GM19238 (cell line): Measurements from ENCODE around the gene ING3.
A peak's percentile ranks its signal among the peaks of the same experiment; 100 is the strongest.

Experiments
- DNase-seq: peaks from one replicate; pipeline ENCODE4 v3.0.0; 2011; ENCODE audit warnings: low spot score; ENCODE audit not compliant: insufficient read length

ING3 gene, protein sequence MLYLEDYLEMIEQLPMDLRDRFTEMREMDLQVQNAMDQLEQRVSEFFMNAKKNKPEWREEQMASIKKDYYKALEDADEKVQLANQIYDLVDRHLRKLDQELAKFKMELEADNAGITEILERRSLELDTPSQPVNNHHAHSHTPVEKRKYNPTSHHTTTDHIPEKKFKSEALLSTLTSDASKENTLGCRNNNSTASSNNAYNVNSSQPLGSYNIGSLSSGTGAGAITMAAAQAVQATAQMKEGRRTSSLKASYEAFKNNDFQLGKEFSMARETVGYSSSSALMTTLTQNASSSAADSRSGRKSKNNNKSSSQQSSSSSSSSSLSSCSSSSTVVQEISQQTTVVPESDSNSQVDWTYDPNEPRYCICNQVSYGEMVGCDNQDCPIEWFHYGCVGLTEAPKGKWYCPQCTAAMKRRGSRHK

DNA sequence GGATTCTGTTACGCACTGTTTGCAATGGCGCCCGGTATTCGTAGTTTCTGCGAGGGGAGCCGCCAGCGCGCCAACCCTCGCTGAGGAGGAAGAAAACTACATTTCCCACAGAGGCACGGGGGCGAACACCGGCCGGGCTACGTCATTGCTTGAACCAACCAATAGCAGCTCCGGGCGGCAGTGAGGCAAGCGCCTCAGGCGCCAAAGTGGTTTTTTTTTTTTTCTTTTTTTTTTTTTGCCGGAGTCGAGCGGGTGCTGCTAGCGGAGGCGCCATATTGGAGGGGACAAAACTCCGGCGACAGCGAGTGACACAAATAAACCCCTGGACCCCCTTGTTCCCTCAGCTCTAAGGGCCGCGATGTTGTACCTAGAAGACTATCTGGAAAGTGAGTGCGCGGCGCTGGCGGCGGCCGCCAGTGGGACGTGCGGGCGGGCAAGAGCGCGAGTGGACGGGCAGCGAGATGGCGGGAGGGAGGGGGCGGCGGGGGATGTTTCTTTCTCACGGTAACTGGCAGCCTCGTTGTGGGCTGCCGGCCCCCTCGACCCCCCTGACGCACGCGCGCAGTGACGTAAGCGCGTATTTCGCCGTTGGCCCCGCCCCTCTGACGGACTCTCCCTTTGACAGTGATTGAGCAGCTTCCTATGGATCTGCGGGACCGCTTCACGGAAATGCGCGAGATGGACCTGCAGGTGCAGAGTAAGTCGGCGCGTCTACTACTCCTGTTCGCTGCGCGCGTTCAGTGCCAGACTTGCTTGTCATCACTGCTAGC is at the start of gene ING3:
Gene ING3 (plus strand): TSS at position 239 of the 770 bp plus-strand sequence. CDS start 120 bp downstream, at position 359.
- DNase-seq: peak; percentile 47

DNA sequence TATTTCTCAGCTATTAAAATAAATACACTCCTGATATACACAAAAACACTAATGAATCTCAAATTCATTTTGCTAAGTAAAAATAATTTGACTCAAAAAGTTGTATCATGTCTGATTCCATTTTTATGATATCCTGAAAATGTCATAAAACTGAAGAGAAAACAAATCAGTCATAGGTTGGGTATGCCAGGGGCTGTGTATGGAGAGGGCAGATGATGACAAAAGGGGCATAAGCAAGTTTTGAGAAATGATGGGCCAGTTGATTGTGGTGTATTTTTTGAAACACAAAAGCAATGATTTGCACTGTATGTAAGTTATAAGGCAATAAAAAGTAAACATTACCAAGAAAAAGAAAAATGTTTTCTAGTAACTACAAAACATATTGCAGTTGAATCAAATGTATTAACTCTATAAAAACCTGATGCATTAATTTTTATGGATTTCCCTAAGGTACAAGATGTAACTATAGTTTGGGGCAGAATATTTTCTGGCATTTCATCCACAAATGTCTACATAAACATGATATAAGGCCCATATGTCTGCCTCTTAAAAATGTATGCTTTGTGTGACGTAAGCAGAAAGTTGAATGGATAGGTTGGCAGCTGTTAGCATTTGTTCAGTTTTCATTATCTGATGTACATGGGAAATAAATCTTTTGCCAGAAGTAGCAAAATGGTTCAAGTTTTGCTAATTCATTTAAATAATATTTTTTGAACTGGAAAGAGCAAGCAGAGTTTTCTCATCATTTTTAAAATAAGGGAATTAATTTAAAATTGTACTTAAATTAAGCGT is 35.1 kb upstream of the ING3 start:
- DNase-seq: no peak

DNA sequence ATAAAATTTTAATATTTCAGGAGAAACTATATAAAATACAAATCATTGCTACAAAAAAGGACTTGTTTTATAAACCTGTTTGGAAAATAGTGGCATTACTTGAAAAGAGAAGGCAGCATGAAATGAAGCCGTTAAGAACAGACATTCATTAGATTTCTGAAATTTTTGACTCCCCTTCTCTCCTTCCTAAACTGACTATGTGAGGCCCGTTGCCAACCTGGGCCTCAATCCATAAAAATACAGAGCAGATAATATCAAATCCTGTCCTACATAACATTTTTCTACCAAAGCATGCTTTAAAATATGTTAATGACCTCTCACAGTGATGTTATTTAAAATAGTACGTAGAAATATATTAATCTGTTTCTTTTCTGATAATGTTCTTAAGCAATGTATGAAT is 34.5 kb upstream of the ING3 start:
- no peak for DNase-seq

DNA sequence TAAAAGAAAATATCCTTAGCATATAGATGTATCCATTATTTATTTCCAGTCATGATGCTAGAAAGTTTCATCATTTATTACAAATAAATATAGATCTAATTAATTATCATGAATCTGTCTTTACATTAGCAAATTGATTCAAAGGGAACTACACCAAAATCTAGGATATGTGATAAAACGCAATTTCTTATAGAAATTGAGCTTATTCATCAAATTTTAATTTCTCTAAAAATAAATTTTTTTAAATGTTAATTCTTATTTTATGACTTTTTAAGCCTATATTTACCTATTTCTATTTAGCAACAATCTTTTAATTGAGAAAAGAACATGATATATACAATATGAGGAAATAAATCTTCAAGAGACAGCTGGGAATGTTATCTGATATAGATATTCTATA is 34.0 kb upstream of the ING3 start:
- no peak for DNase-seq

DNA sequence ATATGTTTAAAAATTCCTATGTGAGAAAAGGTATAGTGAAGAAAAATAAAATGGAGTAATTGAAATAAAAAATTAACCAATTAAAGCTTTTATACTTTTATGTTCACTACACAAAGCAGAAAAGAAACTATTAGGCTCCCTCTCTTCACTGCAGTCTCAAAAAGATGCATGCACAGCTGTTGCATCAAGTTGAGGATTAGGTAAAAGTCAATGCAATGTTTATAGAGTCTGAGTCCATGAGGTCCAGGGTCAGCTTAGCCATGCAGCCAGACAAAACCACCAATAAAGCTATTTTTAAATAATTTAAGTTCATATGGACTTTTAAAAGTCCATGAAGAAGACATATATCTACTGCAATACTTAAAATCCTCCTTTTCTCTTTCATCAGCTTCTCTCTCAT is 31.1 kb upstream of the ING3 start:
- no peak for DNase-seq

DNA sequence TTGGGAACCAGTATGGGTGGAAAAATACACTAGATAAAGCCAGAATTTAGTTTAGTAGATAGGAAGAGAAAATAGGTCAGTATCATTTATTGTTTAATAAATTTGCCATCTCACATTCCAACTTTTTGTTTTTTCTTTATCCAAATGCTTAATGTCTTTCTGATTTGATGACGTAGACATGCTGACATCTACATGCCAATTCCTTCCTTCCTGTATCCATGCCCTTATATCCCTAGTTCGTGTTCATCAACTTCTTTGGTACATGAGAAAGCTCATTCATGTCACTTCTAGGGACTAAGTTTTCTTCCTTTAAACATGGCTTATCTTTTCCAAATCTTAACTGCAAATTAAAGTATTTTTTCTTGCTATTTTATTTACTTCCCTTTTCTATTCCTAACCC is 30.5 kb upstream of the ING3 start:
- no peak for DNase-seq

DNA sequence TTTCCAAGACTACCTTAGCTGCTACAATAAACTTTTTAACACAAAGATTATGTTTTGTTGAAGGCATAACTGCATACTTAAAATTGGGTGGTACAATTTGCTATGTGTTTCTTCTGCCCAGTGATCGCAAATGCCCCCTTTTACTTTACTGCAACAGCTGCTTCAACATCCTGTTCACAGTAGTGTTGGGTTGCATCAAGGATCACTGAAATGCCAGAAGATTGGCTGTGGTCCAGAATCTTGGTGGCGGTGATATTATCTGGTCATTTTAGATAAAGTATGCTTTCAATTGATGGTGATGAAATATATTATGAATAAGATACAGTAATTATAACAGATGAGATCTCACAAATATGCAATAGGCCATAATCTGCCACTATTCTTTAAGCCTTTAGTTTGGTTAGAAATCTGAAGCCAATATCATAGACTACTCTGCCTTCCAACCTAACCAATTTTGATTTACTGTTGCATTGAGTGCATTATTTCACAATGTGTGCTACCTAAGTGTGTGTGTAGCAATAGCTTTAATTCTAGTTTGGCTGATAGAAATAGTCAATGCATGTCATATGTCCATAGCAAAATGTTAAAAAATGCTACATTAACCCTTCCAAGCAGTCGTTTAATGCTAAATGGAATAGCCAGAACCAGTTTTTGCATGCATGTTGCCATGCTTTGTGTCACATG is 29.8 kb upstream of the ING3 start:
- DNase-seq: no peak

DNA sequence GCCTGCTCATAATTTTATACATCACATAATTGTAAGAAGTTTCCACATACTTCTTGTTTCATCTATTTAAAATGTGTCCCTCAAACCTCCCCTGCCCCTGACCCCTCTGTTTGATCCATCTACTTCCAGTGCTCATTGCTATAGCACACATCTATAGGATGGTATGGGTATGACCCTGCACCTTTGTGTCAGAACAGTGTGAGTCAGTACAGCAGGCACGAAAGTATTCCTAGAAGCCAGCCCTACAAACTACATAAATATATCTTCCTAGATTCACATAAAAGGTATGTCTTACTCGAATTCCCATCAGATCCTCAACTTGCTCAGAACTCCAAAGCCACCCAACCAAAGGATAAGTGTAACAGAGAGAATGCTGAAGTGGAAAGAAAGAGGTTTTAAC is 25.7 kb upstream of the ING3 start:
- DNase-seq: no peak

DNA sequence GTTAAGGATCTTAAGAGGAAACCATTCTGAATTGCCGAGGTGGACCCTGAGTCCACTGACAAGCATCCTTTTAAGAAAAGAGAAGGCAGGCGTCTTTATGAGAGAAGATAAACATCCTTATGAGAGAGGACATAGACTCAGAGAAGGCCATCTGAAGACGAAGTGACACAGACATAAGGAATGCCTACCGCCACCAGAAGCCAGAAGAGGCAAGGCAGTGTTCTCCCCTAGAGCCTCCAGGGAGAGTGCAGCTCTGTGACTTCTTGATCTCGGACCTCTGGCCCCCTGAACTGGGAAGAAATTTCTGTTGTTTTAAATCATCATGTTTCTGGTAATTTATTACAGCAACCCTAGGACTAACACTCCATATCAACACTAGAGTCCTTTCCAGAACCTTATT is 25.2 kb upstream of the ING3 start:
- DNase-seq: no peak

DNA sequence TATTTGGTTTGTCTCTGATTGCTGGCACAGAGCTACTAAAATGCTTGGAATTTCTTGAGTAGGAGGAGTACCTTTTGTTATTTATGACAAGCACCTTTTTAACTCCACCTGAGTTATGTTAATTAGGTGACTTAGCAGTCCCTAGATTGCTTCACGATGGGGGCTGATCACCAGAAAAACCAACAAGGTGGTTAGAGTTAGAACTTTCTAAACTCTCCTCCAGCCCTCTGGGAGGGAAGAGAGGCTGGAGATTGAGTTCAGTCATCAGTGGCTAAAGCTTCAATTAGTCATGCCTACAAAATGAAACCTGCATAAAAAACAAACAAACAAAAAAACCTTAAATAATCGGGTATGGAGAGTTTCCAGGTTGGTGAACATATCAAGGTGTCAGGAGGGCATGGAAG is 23.6 kb upstream of the ING3 start:
- DNase-seq: no peak

DNA sequence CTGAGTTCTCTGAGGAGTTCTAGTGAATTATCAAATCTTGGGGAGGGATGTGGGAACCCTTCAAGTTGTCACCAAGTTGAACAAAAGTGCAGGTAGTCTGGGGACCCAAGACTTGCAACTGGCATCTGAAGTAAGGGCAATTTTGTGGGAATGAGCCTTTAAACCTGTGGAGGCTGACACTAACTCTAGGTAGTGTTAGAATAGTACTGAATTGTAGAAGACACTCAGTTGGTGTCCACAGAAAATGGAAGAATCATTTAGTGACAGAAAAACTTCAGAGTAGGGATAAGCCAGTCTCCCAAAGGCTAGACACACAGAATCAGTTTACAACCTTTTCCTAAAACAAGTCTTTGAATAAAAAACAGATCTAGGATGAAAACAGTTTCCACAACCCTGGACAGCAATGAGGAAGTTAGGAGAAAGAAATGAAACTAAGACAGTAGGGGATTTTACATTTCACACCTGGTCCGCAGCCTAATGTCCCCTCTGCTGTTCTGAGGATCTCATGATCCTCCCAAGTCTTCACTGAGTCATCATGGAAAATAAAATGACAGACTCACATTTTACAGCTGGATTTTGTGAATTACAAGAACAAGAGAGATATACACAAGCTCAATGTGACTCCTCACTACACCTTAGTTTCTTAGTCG is 23.0 kb upstream of the ING3 start:
- no peak for DNase-seq

DNA sequence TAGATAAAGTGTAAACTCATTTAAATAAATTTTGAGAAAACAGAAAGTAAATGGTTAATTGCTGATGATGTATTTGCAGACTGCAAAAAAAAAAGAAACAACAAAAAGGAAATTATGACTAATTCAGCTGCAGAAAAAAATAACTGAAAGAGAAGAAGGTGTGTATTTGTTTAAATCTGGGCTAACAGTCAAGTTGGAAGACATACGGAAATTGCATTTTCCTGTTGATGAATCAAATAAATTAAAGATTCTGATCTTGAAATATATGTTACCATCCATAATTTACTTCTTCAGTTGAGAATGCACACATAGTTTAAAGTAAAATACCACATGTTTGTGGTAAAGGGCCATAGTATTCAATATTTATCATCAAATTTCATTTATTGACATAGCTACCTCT is 19.3 kb upstream of the ING3 start:
- DNase-seq: no peak

DNA sequence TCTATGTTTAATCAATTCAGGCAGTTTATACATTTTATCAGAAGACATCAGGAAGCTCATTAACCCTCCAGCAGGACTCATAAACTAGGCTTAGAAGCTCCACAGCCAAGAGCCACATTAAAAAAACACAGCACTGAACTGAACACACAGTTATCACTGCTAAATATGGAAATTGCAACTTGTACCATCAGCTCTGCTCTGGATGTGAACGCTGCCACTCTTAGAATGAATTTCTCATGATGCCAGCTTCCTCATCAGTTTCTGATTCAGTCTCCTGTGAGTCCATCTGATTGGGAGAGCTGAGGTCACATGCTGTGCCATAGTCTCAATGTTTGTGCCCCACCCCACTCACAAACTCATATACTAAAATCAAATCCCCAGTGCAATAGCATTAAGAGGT is 17.1 kb upstream of the ING3 start:
- DNase-seq: no peak

DNA sequence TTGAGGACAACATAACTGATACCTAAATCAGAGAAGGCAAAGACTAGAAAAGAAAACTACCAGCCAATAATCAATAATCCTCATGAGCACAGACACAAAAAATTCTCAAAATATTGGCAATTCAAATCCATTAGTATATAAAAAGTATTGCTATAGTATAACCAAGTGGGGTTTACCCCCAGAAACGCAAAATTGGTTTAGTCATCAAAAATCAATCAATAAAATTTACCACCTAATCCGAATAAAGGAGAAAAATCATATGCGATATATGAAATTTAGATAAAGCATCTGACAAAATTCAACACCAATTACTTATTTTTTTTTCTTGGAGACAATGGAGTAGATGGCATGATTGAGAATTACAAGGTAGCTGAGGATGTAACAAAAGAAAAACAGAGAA is 11.2 kb upstream of the ING3 start:
- no peak for DNase-seq

DNA sequence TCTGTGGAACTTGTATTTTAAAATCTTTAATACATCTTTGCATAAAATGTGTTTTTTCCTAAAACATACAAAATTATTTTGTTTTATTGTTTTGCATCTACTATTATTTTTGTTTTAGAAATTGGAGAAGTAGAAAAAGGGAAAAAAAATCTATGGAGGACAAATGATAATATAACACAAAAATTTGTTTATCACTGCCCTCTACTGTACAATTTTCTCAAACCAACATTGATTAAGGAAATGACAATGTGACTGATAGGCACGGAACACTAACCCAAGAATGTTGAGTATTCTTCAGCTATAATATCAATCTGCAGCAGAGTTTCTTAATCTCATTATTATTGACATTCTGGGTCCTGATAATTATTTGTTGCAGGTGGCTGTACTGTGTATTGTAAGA is 9.5 kb upstream of the ING3 start:
- DNase-seq: no peak

DNA sequence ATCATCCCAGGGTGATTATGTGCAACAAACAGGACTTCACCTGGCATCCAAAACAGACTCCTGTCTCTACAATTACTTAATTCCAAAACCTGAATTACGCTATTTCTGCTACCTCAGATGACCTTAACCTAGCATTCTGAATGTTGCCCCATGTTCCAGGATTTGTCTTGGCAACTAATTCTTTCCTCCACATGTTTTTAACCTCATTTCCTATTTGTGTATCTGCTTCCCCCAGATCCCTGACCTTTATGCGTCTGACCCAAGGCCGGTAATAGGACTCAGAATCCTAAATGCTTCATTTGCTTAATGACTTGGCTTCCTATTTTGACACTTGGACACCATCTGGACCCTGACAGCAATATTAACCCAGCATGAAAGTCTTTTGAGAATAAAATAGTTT is 8.7 kb upstream of the ING3 start:
- DNase-seq: no peak

DNA sequence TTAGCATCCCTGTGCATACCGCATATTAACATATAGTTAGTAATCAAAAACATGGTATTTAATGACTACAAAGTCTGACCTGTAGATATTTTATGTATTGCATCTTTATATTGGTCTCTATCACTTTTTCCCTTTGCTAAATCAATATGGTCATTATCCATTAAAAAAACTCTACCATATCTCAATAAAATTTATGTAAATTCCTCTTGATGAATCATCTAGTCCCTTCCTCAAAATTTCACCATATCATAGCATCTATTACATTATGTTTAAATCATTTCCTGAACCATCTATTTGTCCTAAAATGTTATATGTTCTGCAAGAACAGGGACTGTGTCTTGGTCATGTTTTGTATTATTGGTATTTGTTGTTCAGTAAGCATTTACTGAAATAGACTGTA is 7.7 kb upstream of the ING3 start:
- no peak for DNase-seq

DNA sequence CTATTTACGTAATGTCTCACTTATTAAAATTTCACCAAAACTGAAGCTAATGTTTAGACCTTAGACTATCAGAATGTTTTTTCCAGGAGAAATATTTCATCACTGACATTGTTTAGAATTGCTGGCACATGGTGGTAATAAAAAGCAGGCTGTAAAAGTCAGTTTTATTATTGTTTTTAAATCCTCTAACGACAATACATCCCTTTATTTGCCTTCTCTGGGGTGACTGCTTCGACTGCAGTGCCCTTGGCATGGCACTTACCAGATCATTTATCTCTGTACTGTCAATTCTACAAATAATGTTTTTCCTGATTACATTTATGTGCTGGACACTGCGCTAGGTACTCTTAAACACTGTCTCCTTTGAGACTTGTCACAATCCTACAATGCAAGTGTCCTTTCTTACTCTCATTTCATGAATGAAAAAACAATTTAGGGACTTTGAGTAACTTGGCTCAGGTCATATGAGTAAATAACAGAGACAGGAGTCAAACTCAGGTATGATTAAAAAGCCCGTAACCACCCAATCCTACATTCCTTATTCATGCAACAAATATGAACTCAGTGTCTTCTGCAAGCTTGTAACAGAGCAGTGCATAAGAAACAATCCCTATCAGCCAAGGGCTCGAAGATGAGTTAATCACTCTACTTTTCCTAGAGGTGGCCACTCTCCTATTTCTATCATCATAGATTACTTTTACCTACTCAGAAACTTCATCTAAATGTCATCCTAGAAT is 5.6 kb upstream of the ING3 start:
- DNase-seq: no peak

DNA sequence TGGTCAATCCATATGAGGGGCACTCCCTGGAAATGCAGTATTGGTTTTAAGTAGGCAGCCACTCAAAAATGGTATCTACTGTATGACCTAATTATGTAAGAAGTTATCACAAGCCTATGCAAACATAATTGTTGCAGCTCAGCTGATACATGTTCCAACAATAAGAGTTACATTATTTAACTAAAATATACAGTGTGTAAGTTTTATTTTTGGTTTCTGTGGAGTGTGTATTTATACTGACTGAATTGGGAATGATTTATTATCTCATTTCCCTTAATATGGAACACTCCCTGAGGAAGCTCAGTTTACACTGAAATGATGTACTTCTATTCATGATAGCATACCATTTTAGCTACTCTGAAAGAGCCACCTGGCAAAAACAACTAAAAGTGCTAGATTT is 2.6 kb upstream of the ING3 start:
- no peak for DNase-seq

DNA sequence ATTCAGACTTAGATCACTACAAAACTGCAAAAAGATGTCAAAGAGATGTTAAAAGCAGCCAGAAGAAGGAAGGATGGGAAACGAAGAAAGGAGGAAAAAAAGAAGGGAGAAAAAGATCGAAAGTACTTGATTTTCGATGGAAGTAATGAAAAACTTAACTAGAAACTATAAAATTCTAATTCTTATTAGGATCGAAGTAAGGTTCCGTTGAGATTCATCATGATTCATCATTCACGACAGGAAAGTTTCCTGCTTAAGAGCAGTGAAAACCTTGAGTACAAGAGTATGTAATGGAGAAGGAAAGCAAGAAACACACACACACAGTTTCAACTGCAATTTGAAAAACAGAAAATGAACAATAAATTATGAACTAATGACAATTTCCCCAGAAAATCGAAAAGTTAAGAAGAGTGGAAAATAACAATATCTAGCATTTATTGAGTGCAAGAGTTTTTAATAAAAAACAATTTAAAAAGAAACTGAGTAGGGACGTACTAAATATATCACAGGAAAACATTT is 1.1 kb upstream of the ING3 start:
- DNase-seq: no peak
